Spinal cord (tissue), 10 donors: ENCODE measurements around the gene AIF1. TPM values are rescaled to one million over a fixed set of nuclear protein-coding genes. Genes with fewer than 3 reads are reported as not detected.

Source experiments
- DNase-seq, 6 donors: peaks; one replicate each; pipeline versions ENCODE4 v3.0.0 to v3.0.0-alpha.2; 2013 to 2015; ENCODE audit warnings: low spot score in 6 of 6, low read depth in 4 of 6
- H3K27ac ChIP-seq: one replicate; pipeline ENCODE4 v1.5.1; 2013; ENCODE audit warnings: low read depth, low read length, control low read depth
- H3K27me3 ChIP-seq: one replicate; pipeline ENCODE4 v1.6.1; 2013; ENCODE audit warnings: low read length; ENCODE audit not compliant: control insufficient read depth, insufficient read depth
- H3K36me3 ChIP-seq: one replicate; pipeline ENCODE4 v1.6.1; 2013; ENCODE audit warnings: low read length; ENCODE audit not compliant: control insufficient read depth, insufficient read depth
- H3K4me1 ChIP-seq: one replicate; pipeline ENCODE4 v1.6.1; 2013; ENCODE audit warnings: low read length; ENCODE audit not compliant: control insufficient read depth, insufficient read depth
- H3K4me3 ChIP-seq: one replicate; pipeline ENCODE4 v1.5.1; 2013; ENCODE audit warnings: low read depth, low read length, control low read depth
- H3K9me3 ChIP-seq: one replicate; pipeline ENCODE4 v1.6.1; 2013; ENCODE audit warnings: low read length; ENCODE audit not compliant: control insufficient read depth, insufficient read depth
- WGBS: methylation state at CpG from one replicate; pipeline ENCODE4 v1.1.5; 2013; ENCODE audit warnings: missing lambda C conversion rate; ENCODE audit not compliant: insufficient coverage; 5-methylcytosine and 5-hydroxymethylcytosine counted together
- polyA plus RNA-seq, 2 donors: library from polyadenylated mRNA; unstranded; fragments of 120-200 nt; gene quantifications; one replicate each; pipeline ENCODE4 v1.2.1, GENCODE V29; 2013; ENCODE audit not compliant: insufficient read length in 2 of 2
- total RNA-seq, 2 donors: library from RNA; depleted of rRNA in 1 of 2; stranded (reverse); fragments of 120-200 nt in 1 of 2; fragments of >200 nt in 1 of 2; gene quantifications; one replicate each; pipeline versions ENCODE4 v1.2.3 to v1.2.4, GENCODE V29; 2013 to 2014
- donor health status: healthy.

The AIF1 gene
- total and polyA plus RNA-seq, 4 donors = 27.8 to 55.0 (median 39.0) TPM

GRCh38 chr6:31630177-31630934 lies 15.3 kb downstream of the AIF1 start:
- Histone ChIP-seq H3K36me3 (peaks cover 100% of the 10 kb centered on the region), H3K4me3 (no peak overlapping the region), H3K9me3 (no peaks in the 10 kb centered on the region), H3K4me1 (no peaks in the 10 kb centered on the region), H3K27ac (no peak overlapping the region), H3K27me3 (no peaks in the 10 kb centered on the region)
- whole genome bisulfite sequencing = 95% methylated on average over 18 of the region's 25 CpGs
- no peak for DNase-seq

GRCh38 chr6:31631209-31631608 lies 16.2 kb downstream of the AIF1 start:
- Histone ChIP-seq H3K9me3 (no peaks in the 10 kb centered on the region), H3K27ac (no peak overlapping the region), H3K4me3 (no peak overlapping the region), H3K4me1 (no peaks in the 10 kb centered on the region), H3K27me3 (no peaks in the 10 kb centered on the region), H3K36me3 (peaks cover 100% of the 10 kb centered on the region)
- WGBS = 86% methylated on average over 15 of the region's 16 CpGs
- no peak for DNase-seq

- Histone ChIP-seq H3K9me3 (no peaks in the 10 kb centered on the region), H3K27ac (no peak overlapping the region), H3K27me3 (no peaks in the 10 kb centered on the region), H3K4me1 (no peaks in the 10 kb centered on the region), H3K4me3 (no peak overlapping the region), H3K36me3 (peaks cover 100% of the 10 kb centered on the region)
- WGBS = 83% methylated on average over 23 of the region's 32 CpGs
- no peak for DNase-seq
Measured at GRCh38 chr6:31631681-31632278, 16.7 kb downstream of the AIF1 start.

- Histone ChIP-seq H3K27me3 (no peaks in the 10 kb centered on the region), H3K36me3 (peaks cover 100% of the 10 kb centered on the region), H3K4me1 (no peaks in the 10 kb centered on the region), H3K9me3 (no peaks in the 10 kb centered on the region), H3K4me3 (no peak overlapping the region), H3K27ac (no peak overlapping the region)
- no peak for DNase-seq
- WGBS = 89% methylated on average over 23 of the region's 26 CpGs
Measured at GRCh38 chr6:31632279-31632946, 17.4 kb downstream of the AIF1 start.

- H3K4me3 ChIP-seq = no peak overlapping the region
- no peaks in the 10 kb centered on the region for H3K4me1 ChIP-seq
- H3K36me3 ChIP-seq = peaks cover 95% of the 10 kb centered on the region
- no peak overlapping the region for H3K27ac ChIP-seq
- whole genome bisulfite sequencing = 96% methylated on average over 4 of the region's 7 CpGs
- H3K9me3 ChIP-seq = no peaks in the 10 kb centered on the region
- no peaks in the 10 kb centered on the region for H3K27me3 ChIP-seq
- no peak for DNase-seq
Measured at GRCh38 chr6:31633447-31633846, 18.4 kb downstream of the AIF1 start.

- no peaks in the 10 kb centered on the region for H3K4me1 ChIP-seq
- no peak overlapping the region for H3K27ac ChIP-seq
- no peak for DNase-seq
- H3K27me3 ChIP-seq = no peaks in the 10 kb centered on the region
- H3K36me3 ChIP-seq = peaks cover 95% of the 10 kb centered on the region
- WGBS = no CpG with 5 or more reads among the region's 3 CpGs
- no peak overlapping the region for H3K4me3 ChIP-seq
- no peaks in the 10 kb centered on the region for H3K9me3 ChIP-seq
Measured at GRCh38 chr6:31634131-31634530, 19.1 kb downstream of the AIF1 start.

GRCh38 chr6:31634969-31635575 lies 20.0 kb downstream of the AIF1 start:
- WGBS = 89% methylated on average over 11 of the region's 11 CpGs
- H3K27me3 ChIP-seq = no peaks in the 10 kb centered on the region
- H3K27ac ChIP-seq = no peak overlapping the region
- no peaks in the 10 kb centered on the region for H3K4me1 ChIP-seq
- H3K4me3 ChIP-seq = no peak overlapping the region
- H3K36me3 ChIP-seq = peaks cover 92% of the 10 kb centered on the region
- no peaks in the 10 kb centered on the region for H3K9me3 ChIP-seq
- DNase-seq = no peak

GRCh38 chr6:31636698-31637596 lies 21.9 kb downstream of the AIF1 start:
- 91% methylated on average over 21 of the region's 27 CpGs for WGBS
- Histone ChIP-seq H3K27ac (no peak overlapping the region), H3K4me1 (no peaks in the 10 kb centered on the region), H3K36me3 (peaks cover 92% of the 10 kb centered on the region), H3K4me3 (no peak overlapping the region), H3K27me3 (no peaks in the 10 kb centered on the region), H3K9me3 (no peaks in the 10 kb centered on the region)
- no peak for DNase-seq

- DNase-seq = no peak
- no peak overlapping the region for H3K4me3 ChIP-seq
- no peaks in the 10 kb centered on the region for H3K9me3 ChIP-seq
- 94% methylated on average over 5 of the region's 9 CpGs for WGBS
- peaks cover 91% of the 10 kb centered on the region for H3K36me3 ChIP-seq
- no peaks in the 10 kb centered on the region for H3K27me3 ChIP-seq
- no peaks in the 10 kb centered on the region for H3K4me1 ChIP-seq
- H3K27ac ChIP-seq = no peak overlapping the region
Measured at GRCh38 chr6:31639043-31639442, 24.0 kb downstream of the AIF1 start.
